ENCODE results near the gene KANSL1L.
"Not testable (repeated sequence)": the region's sequence is repeated elsewhere in the genome, so short reads cannot be mapped to it uniquely, and the experiment has no call there.

KANSL1L gene

GRCh38 chr2:210177769-210178168, 6.6 kb upstream of the KANSL1L start:
- no peak for DNase-seq

GRCh38 chr2:210177115-210177514, 5.9 kb upstream of the KANSL1L start:
- DNase-seq = not testable (repeated sequence)

DNA sequence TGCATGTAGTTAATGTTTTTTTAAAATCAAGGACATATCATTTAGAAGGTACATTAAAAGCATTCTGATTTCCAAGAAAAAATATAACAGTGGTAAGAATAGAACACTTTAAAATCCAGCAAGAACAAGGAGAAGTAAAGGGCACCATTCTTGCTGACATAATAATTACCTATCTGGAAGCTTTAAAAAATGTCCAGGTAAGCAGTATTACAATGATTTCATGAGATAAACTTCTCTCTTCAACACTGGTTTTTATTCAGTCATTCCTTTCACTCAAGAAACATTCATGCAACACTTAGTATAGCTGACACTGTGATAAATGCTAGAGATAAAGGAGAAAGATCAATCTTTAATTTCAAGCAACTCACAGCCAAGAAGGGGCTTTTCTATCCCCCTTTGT, 2.9 kb upstream of the KANSL1L start:
- DNase-seq = no peak

- no peak for DNase-seq
Measured at GRCh38 chr2:210172219-210172575, 988 bp upstream of the KANSL1L start.

DNA sequence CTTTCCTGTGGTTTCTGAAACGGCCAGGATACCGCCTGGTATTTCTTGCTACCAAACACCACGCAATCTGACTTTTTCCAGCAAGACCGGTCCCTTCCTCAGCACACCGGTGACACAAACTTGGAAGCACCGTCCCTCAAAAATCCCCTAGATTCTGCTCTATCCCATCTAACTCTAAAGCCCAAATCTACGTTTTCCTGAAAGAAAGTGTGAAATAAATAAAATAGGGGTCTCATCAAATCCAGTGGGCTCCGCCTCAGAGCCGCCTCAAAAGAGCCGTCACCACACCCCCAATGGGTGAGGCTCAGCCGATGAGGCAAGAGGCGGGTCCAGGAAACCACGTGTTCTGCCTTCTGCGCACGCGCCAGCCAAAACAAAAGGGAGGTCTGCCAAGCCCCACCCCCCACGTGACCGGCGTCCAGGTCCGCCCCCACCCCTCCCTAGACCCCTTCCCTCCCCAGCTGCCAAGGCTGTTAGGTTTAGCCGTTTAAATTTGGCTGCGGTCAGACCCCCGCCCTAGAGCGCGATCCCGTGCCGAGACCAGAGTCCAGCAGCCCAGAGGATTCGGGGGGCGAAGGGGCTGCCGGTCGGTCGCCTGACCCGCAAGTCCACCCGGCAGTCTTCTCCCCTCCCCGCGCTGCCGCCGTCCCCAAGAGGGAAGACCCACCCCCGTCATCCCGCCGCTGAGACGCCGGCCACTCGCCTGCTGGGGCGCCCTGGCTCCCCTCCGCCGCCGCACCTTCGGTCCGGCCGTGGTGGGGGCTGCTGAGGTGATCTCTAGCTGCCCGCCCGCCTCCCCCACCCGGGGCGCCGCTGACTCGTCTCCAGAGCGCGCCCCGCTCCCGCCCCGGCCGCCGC, 534 bp downstream of the KANSL1L start:
- peak; percentile 81 to 87 for DNase-seq

DNA sequence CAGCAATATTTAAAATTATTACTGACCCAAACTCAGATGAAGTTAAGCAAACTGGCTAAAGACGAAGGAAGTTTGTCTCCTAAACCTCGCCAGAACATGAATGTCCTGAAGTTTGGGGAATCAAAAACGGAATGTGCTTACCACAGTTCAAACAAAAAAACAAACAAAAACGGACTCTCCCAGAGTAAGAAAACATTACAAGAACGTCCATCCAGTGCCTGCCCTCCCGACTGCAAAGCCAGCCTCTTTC, 1.1 kb downstream of the KANSL1L start:
- no peak for DNase-seq

DNA sequence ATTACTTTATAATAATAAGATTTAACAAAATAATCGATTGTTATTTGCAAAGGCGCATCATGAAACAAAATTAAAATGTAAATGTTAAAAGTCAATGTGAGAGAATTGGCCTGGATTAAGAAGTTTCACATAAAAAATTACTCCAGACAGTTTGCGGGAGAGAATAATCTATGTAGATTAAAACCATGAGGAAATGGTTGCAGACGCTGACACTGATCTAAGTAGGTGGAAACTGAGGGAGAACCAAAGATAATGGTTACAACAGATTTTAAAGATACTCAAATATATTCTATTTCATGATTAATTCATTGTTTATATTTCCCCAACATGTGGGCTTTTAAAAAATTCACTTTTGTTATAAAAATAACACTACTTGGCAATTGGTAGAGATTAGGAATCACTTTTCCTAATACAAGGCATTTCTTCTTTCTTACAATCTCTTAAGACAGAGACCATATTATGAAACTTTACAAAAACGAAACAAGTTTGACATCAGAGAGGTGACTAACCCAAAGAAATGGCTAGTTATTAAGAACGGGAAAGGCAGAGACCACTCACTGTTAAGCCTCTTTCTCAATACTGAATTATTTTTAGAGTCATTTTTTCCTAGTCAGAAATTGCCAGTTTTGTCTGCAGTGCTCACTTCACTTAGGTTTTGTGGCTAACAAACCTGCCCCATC, 1.6 kb downstream of the KANSL1L start:
- DNase-seq = peak; percentile 28 to 35

- no peak for DNase-seq
Measured at GRCh38 chr2:210167227-210167626, 4.0 kb downstream of the KANSL1L start.

- peak; percentile 28 to 37 for DNase-seq
Measured at GRCh38 chr2:210162466-210163124, 8.6 kb downstream of the KANSL1L start.

DNA sequence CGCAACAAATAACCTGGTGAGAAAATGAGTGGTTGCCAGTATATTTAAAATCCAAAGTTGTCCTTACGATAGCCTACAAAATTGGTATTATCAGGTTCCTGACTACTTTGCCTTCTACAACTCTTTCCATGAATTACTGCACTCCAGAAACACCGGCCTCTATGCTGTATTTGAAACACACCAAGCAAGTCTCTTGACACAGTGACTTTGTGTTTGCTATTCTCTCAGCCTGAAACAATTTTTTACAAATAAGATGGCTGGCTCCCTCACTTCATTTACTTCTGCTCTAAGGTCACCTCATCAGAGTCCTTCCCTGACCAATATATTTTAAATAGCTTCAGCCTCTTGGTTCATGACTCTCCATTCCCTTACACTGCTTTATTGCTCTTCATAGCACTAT, 12.2 kb downstream of the KANSL1L start:
- no peak for DNase-seq

DNA sequence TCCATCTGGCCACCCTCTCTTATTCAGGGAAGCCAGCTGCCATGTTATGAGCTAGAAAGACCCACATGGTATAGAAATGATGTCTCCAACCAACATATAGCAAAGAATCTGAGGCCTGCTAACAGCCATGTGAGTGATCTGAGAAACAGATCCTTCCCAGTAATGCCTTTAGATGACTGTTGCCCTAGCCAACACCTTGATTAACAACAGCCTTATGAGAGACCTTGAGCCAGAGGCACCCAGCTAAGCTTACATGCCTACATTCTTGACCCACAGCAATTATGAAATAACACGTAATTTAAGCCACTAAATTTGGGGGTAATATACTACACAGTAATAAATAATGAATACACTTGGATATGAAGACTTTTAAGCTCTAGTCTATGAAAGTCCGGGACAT, 13.0 kb downstream of the KANSL1L start:
- no peak for DNase-seq

GRCh38 chr2:210157526-210157925, 13.7 kb downstream of the KANSL1L start:
- DNase-seq = no peak

GRCh38 chr2:210147614-210148013, 23.6 kb downstream of the KANSL1L start:
- DNase-seq = no peak

GRCh38 chr2:210132239-210132638, 39.0 kb downstream of the KANSL1L start:
- DNase-seq = no peak

DNA sequence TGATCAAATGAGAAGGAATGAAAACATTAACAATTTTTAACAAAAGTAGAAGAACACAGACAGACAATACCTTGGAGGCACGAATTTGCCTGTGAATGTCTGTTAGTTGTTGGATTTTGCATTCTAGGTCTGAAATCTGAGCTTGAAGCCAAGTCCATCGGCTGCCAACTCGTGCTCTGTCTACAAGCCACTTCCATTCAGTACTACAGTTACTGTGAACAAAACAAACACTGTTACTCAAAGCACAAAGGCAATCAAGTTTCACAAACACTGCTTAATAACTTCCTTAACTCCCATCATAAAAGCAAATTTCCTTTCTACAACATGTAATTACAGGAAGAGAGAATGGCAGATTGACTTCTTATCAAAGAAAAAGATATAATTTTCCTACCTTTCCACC, 42.2 kb downstream of the KANSL1L start:
- DNase-seq = no peak

DNA sequence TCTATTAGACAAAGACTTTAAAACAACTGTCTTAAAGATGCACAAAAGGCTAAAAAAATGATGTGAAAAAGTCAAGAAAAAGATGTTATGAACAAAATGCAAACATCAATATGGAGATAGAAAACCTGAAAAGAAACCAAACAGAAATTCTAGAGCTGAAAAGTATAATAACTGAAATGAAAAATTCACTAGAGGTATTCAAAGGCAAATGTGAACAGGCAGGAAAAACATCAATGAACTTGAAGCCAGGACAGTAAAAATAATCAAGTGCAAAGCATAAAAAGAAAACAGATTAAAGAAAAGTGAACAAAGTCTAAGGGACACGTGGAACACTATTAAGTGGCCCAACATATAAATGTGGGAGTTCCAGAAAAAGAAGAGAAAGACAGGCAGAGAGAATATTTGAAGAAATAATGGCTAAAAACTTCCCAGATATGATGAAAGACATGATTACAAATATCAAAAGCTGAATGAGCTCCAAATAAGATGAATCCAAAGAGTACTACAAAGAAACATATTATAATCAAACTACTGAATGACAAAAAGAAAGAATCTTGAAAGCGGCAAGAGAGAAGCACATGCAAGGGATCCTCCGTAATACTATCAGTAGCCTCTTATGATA, 57.5 kb downstream of the KANSL1L start:
- DNase-seq = no peak

DNA sequence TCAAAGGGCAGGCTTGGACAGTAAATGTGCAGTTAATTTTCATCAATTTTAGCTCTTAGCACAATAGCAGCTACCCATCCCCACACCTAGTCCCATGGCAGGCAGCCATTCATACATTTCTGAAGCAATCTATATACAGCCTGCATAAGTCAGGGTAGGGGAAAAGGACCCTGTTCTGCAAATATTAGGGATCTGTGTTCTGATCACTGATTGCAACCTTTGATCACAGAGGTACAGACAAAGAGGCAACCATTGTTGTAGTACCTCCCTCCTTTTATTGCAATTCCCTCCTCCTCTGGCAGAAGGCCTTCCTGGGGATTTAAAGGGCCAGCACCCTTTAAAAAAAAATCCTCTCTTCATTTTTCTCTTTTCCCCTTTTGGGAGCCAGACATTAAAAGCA, 58.3 kb downstream of the KANSL1L start:
- no peak for DNase-seq

GRCh38 chr2:210099940-210100339, 71.3 kb downstream of the KANSL1L start:
- no peak for DNase-seq

GRCh38 chr2:210094787-210095186, 76.4 kb downstream of the KANSL1L start:
- DNase-seq = no peak

DNA sequence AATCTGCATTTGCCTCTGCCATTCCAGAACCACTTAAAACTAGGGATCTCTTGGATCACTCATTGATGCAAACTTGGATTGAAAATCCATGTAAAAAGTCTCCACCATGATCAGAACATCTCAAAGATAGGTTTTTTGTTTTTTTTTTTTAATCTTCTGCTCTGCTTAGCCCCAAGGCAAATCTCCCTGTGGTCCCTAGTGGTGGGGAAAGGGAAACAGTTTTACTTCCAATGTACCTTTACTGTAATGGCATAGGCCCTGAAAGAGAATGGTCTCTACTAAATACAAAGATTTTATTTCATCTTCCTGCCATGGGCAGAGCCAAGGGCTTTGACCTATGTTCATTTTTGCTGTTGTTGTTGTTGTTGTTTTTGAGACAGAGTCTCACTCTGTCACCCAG, 78.4 kb downstream of the KANSL1L start:
- DNase-seq = no peak

- no peak for DNase-seq
Measured at GRCh38 chr2:210086930-210087329, 84.3 kb downstream of the KANSL1L start.

DNA sequence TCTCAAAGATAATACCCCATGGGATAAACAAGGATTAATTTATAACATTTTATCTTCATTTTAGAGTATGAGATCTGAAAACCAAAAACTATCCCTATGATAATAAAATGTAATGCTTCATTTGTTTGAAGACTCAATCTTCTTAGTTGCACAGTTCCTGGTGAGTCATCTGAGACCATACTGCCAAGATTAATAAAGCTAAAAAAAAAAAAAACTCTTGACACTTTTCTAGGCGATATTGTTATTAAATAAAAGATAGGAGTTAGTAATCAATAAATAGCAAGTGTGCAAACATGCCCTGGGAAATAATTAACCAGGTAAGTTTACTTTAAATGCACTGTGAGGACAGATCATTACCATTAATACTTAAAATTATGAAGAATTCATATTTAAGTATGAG, 84.9 kb downstream of the KANSL1L start:
- DNase-seq = no peak

DNA sequence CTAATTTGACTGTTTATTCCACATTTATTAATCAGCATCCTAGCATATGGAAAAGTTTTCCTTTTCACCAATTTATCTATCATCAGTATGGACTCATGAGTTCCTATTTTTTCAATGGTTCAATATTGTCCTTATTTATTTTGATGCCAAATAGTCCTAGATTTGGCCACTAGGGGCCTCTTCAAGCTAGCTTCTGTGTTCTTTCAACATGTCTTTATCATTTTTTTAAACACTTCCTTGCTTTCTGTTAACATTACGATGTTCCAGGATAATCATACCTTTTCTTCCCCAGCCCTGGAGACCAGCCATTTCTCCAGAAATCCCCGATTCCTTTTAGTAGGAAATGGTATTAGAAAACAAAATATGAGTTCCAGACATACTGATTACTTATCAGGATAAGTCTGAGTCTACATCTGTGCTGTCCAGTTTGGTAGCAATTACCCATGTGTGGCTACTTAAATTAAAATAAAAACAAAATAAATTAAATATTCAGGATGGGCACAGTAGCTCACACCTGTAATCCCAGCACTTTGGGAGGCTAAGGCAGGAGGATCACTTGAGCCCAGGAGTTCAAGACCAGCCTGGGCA, 98.2 kb downstream of the KANSL1L start:
- peak; percentile 62 to 71 for DNase-seq
